NCI-H510A (cell line): ENCODE data around the gene DNAI2.

Experiments
- DNase-seq: peaks from one replicate; lab custom pipeline; 2025; lab: John Stamatoyannopoulos, UW

The DNAI2 gene

GRCh38 chr17:74361230-74362068 lies 87.4 kb downstream of the DNAI2 start, which contains the start of gene BTBD17:
Gene BTBD17 (minus strand): TSS chr17:74361868. CDS start chr17:74361819, 49 bp downstream.
- peak; percentile 71 for DNase-seq

GRCh38 chr17:74362069-74362405 lies 88.0 kb downstream of the DNAI2 start:
- DNase-seq: no peak

GRCh38 chr17:74362810-74363498 lies 88.9 kb downstream of the DNAI2 start:
- no peak for DNase-seq
